ENCODE results near the gene KLRC4. TPM values are rescaled to one million over a fixed set of nuclear protein-coding genes. Genes with fewer than 3 reads are reported as not detected.
"Not testable (repeated sequence)": the region's sequence is repeated elsewhere in the genome, so short reads cannot be mapped to it uniquely, and the experiment has no call there.

Gene KLRC4
- total and polyA plus RNA-seq, 2 donors (not counting 3 experiments of a cell fraction or from before 2014, with no cell fraction given), result not detected

DNA sequence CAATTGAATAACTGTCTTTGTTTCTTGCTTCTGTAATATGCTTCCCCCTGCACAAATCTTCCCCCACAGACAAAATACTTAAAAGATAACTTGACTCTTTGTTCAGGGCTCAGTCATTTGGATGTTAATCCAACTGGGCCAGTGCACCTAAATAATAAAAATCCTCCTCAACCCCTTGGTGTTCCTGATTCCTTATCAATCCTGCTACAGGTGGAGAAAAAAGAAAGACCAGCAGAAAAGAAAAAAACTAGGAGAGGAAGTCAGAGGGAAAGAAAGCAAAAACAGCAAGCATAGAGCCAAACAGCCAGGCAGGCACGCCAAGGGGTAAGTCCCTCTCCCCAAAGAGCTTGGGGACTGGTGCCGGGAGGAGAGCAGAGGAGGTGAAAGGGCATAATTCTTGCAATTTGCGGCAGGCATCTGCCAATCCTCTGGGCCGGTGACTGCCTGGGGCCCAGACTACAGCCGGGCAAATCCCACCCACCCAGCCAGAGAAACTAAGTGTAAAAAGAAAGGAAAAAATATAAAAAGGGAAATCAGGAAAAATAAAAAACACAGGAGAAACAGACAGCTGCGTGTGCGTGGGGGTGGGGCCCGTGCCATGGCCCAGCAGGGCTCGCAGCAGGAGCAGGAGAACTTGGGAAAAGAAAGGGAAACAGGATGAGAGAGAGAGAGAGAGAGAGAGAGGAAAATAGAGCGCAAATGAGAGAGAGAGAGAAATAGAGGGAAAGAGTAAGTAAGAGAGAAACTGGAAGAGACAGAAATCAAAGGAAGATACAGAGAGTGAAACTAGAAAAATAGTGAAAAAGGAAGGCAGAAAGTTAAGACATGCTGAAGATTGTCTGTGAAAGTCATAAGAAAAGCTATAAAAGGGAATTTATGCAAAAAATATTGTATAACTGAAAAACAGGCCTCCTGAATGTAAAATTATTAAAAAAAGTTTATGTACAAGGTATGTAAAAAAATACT, 41.1 kb downstream of the KLRC4 start:
- Histone ChIP-seq H3K9ac (replicated peaks; ENCODE audit: extremely low read depth, insufficient read depth, low read length) (no peak overlapping the region), H3K36me3 (ENCODE audit: control insufficient read depth in 2 of 2, extremely low read depth in 1 of 2, insufficient read depth in 2 of 2, low read length in 2 of 2) (no peaks in the 10 kb centered on the region), H3K4me2 (ENCODE audit: insufficient read depth, low read length) (no peak overlapping the region), H3K27ac (ENCODE audit: insufficient read depth, low read depth, low read length) (no peak overlapping the region), H3K9me3 (replicated peaks; ENCODE audit: control insufficient read depth, insufficient read depth, low read length) (no peaks in the 10 kb centered on the region), H2AFZ (ENCODE audit: low read depth, low read length) (no peak overlapping the region), H4K20me1 (replicated peaks; ENCODE audit: control insufficient read depth, extremely low read depth, insufficient read depth, low read length) (no peaks in the 10 kb centered on the region), H3K4me3 (replicated peaks in 1 of 3; ENCODE audit: insufficient read depth in 1 of 3, low read depth in 1 of 3, low read length in 3 of 3) (no peak overlapping the region), H3K9me1 (replicated peaks; ENCODE audit: control insufficient read depth, extremely low read depth, insufficient read depth, low read length) (no peaks in the 10 kb centered on the region), H3K4me1 (ENCODE audit: control insufficient read depth, extremely low read depth, insufficient read depth, low read length) (peaks cover 30% of the 10 kb centered on the region), H3K27me3 (ENCODE audit: control insufficient read depth in 2 of 2, insufficient read depth in 2 of 2, low read length in 2 of 2) (no peaks in the 10 kb centered on the region), H3K79me2 (ENCODE audit: control insufficient read depth, insufficient read depth, low read length) (no peaks in the 10 kb centered on the region)
- DNase-seq (ENCODE audit: low read depth, low spot score) (no peak), FAIRE-seq (no peak)
- intact Hi-C loops (cut with micrococcal nuclease), result loop anchor here (10.0 kb wide), 1 partner anchor 354 kb away; the partner anchor contains the start of gene CLEC12B
- dilution Hi-C loops (cut with MboI; ENCODE audit: extremely low pct_ligation_motif_present, low sequenced_read_pairs), result no loop called here
- POLR2A ChIA-PET, result no interaction called here
- BruUV-seq (replicated peaks), result no TSS peak
- TF ChIP-seq, protein P1, sequence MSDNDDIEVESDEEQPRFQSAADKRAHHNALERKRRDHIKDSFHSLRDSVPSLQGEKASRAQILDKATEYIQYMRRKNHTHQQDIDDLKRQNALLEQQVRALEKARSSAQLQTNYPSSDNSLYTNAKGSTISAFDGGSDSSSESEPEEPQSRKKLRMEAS (IDR thresholded peaks at IDR 0.05; ENCODE audit: insufficient read depth, insufficient read length), result no peak
- TF ChIP-seq MYC (IDR thresholded peaks at IDR 0.05; ENCODE audit: low read depth, low read length) (no peak), EZH2 (IDR thresholded peaks at IDR 0.05; ENCODE audit: borderline replicate concordance, low read depth, low read length, severe bottlenecking) (no peak), FOS (IDR thresholded peaks at IDR 0.05; ENCODE audit: borderline replicate concordance, insufficient read depth, low read length) (no peak), POLR2A (IDR thresholded peaks at IDR 0.05; ENCODE audit: low read depth, low read length) (no peak), GATA2 (IDR thresholded peaks at IDR 0.05; ENCODE audit: insufficient read depth, insufficient read length, low read depth, low read length) (no peak), JUN (IDR thresholded peaks at IDR 0.05; ENCODE audit: borderline replicate concordance, insufficient read depth, insufficient read length, low read depth) (no peak), POLR2AphosphoS5 (IDR thresholded peaks at IDR 0.05; ENCODE audit: insufficient read depth, low read depth, low read length) (no peak)
- TF ChIP-seq, protein P2, sequence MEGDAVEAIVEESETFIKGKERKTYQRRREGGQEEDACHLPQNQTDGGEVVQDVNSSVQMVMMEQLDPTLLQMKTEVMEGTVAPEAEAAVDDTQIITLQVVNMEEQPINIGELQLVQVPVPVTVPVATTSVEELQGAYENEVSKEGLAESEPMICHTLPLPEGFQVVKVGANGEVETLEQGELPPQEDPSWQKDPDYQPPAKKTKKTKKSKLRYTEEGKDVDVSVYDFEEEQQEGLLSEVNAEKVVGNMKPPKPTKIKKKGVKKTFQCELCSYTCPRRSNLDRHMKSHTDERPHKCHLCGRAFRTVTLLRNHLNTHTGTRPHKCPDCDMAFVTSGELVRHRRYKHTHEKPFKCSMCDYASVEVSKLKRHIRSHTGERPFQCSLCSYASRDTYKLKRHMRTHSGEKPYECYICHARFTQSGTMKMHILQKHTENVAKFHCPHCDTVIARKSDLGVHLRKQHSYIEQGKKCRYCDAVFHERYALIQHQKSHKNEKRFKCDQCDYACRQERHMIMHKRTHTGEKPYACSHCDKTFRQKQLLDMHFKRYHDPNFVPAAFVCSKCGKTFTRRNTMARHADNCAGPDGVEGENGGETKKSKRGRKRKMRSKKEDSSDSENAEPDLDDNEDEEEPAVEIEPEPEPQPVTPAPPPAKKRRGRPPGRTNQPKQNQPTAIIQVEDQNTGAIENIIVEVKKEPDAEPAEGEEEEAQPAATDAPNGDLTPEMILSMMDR (IDR thresholded peaks at IDR 0.05; ENCODE audit: extremely low read depth in 1 of 2, insufficient read depth in 1 of 2, low read depth in 1 of 2, low read length in 2 of 2), result no peak
- CTCF ChIA-PET, result no interaction called here

DNA sequence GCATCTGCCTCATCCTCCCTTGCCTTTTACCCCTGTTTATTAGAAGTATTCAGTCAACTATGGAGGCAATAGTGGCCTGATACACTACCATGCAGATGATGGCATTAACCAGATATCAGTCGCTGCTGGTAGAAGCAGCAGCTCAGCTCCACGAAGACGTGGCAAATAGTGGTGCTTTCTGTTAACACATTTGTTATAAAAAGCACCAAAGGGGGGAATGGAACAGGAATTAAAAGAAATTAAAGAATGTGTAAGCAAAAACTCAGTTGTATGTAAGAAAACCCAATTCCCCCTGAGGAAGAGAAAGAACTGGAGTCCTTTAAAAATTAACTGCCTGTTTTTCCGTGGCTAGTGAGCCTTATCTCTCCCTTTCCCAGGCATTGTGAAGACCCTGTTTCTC, 41.8 kb downstream of the KLRC4 start:
- H3K4me2 ChIP-seq (ENCODE audit: insufficient read depth, low read length); FAIRE-seq; H3K27me3 ChIP-seq (ENCODE audit: control insufficient read depth in 2 of 2, insufficient read depth in 2 of 2, low read length in 2 of 2); H3K9me1 ChIP-seq (replicated peaks; ENCODE audit: control insufficient read depth, extremely low read depth, insufficient read depth, low read length); DNase-seq (ENCODE audit: low read depth, low spot score); H2AFZ ChIP-seq (ENCODE audit: low read depth, low read length); H3K9me3 ChIP-seq (replicated peaks; ENCODE audit: control insufficient read depth, insufficient read depth, low read length); BruUV-seq (replicated peaks); H3K79me2 ChIP-seq (ENCODE audit: control insufficient read depth, insufficient read depth, low read length); H3K27ac ChIP-seq (ENCODE audit: insufficient read depth, low read depth, low read length); H3K9ac ChIP-seq (replicated peaks; ENCODE audit: extremely low read depth, insufficient read depth, low read length); H4K20me1 ChIP-seq (replicated peaks; ENCODE audit: control insufficient read depth, extremely low read depth, insufficient read depth, low read length); H3K4me3 ChIP-seq (replicated peaks in 1 of 3; ENCODE audit: insufficient read depth in 1 of 3, low read depth in 1 of 3, low read length in 3 of 3); POLR2A ChIA-PET; H3K36me3 ChIP-seq (ENCODE audit: control insufficient read depth in 2 of 2, extremely low read depth in 1 of 2, insufficient read depth in 2 of 2, low read length in 2 of 2); dilution Hi-C loops (cut with MboI; ENCODE audit: extremely low pct_ligation_motif_present, low sequenced_read_pairs): not testable (repeated sequence)
- peaks cover 36% of the 10 kb centered on the region for H3K4me1 ChIP-seq (ENCODE audit: control insufficient read depth, extremely low read depth, insufficient read depth, low read length)
- intact Hi-C loops (cut with micrococcal nuclease), result loop anchor here (10.0 kb wide), 1 partner anchor 353 kb away; the partner anchor contains the start of gene CLEC12B
- CTCF ChIA-PET, result interaction anchor here (0.6 to 2.1 kb wide), 4 partner anchors 131 to 243 kb away, joined by 3 to 10 read pairs (median 6); no protein-coding TSS in a partner anchor

Data from endothelial cell of umbilical vein (primary cell).